Stimulated activated CD4-positive, alpha-beta T cell treated with anti-CD3 and anti-CD28 coated beads, Interleukin-2, amount 100 ng/mL, for 4 hours (primary cell): ENCODE results near the gene ZNF527.
"Not testable (repeated sequence)": the region's sequence is repeated elsewhere in the genome, so short reads cannot be mapped to it uniquely, and the experiment has no call there.

Experiments used
- DNase-seq: peaks from one replicate; pipeline ENCODE4 v3.0.0-alpha.2; 2020; ENCODE audit warnings: low read depth

Gene ZNF527

DNA sequence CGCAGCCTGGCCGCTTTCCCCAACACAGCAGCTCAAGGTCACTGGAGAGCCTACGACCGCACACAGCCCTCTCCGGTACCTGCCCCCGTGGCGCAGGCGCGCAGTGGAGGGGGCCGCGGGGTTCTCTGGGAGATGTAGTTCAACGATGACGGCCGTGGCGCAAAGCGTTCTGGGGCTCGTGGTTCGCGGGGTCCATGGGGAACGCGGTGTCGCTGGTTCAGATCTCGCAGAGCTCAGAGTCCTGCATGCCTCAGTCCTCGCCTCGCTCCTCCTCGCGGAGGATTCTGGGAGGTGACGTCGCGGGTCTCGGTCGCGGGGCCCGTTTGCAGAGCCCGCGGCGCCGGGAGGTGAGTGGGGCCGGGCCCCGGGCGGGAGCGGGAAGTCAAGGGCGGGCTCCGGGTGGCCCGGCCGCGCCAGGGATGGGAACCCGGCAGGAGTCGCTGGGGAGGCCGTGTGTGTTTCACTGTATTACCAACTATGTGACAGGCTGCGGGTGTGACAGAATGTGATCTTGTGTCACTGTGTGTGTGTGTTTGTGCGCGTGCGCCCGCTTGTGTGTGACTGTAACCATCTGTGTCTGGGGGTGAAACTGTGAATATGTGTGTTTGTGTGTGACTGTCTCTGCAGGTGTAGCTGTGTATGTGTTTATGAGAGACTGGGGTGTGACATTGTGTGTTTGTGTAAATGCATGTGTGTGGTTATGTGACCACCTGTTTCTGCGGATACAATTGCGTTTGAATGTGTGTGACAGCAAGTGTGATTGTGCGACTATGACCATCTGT, at the start of gene ZNF527:
ZNF527 (plus strand) TSS at position 220 of the 782 bp plus-strand sequence. CDS start 3,100 bp downstream, outside the sequence.
- DNase-seq: peak; percentile 95

DNA sequence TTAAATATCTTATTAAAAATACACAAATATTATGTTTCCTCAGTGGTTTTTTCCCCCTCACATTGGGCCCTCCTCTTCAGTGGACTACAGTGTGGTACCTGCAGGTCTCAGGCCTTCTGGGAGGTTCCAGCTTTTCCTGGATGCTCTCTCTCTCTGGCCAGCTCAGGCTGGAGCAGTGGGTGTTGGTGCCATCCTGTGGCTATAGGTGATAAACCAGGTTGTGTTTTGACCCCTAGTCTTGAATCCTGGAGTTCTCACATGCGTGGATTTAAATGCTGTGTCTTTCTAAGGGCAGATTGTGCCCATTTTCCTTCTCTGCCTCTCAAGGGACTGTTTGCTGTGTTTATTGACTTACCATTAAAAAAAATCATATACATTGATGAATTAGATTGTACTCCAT, 41.2 kb upstream of the ZNF527 start:
- no peak for DNase-seq

- DNase-seq: no peak
Measured at GRCh38 chr19:37332839-37333238, 38.1 kb upstream of the ZNF527 start.

DNA sequence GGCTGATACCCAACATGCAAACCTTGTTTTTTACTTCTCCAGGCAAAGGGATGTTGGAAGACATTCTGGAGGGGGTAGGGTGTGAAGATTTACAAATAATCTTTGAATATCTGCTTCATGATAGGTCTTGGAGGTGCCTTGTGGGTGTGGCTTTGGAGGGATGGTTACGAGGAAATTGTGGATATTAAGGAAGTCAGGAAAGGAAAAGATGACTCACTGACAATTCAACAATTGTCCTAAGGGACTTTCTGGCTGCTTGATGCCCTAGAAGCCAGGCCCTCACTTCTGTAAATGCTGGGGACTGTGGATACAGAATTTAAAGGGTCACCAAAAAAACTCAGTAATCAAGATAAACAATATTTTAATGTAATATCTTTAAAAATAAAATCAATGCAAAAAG, 37.4 kb upstream of the ZNF527 start:
- DNase-seq: no peak

DNA sequence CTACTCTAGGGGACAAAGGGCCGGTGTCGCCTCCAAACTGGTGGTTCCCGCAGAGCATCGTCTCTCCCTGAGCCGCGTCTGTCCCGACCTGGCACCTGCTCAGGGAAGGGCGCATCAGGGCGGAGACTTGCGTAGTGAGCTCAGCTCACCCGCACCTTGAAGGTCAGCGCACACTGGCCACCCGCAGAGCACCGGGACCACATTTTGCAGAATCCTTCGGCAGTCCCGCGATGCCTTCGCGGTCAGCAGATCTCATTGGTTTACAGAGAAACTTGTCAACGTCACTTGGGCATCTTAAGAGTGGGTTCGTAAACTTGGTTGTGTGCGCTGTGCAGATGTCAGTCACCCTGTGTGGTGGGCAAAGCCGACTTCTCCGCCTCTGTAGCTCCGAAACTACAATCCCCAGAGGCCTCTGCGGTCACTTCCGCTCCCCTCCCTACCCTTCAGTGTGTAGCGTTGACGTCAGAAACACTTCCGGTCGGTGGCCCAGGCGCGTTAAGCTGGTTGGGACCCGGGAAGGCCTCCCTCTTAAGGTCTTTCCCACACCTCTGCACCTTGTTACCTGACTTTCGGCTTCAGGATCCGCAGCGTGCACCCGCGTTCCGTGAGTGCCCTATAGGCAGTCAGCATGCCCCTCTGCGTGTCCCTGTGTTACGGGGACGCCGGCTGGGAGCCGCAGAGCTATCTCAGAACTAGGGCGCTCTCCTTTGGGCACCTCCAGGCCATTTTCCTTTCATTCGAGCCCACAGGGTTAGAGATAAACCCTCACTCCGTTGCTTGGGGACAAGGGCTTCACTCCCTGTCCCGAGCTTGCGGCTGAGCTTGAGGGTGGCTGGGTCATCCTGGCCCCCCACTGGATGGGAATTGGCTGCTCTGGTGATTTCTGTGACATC, 36.5 kb upstream of the ZNF527 start:
- DNase-seq: peak; percentile 81

GRCh38 chr19:37342753-37343152, 28.1 kb upstream of the ZNF527 start:
- DNase-seq: no peak

DNA sequence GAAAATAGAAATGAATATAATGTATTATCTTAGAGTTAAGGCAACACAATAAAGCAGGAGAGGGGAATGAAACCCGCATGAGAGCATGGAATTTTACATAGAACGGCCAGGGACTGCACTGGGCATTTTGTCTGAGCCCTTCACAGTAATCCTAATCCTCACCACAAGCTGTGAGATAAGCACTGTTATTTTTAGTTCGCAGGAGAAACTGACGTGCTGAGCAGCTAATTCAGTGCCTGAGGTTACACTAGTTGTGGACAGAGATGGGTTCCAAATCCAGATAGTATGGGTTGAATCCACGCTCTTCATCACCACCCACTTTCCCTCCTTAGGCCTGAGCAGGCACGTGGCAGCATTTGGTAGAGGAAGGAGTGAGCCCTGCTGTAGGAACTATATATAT, 24.8 kb upstream of the ZNF527 start:
- no peak for DNase-seq

GRCh38 chr19:37348060-37348459, 22.8 kb upstream of the ZNF527 start:
- no peak for DNase-seq

DNA sequence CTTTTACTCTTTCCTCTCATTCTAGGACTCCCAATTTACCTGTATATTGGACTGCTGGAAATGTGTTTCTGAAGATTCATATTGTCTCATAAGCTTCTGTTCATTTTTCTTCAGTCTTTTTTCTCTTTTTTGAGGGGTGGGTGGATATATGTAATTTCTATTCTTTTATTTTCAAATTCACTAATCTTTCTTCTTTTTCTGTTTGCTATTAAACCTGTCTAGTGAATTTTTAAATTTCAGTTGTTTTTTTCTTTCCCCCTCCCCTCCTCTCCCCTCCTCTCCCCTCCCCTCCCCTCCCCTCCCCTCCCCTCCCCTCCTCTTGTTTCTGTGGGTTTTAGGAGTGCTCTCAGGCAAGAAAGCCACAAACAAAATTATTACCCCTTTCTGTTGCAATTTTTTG, 16.9 kb upstream of the ZNF527 start:
- no peak for DNase-seq

GRCh38 chr19:37355901-37356300, 15.0 kb upstream of the ZNF527 start:
- no peak for DNase-seq

DNA sequence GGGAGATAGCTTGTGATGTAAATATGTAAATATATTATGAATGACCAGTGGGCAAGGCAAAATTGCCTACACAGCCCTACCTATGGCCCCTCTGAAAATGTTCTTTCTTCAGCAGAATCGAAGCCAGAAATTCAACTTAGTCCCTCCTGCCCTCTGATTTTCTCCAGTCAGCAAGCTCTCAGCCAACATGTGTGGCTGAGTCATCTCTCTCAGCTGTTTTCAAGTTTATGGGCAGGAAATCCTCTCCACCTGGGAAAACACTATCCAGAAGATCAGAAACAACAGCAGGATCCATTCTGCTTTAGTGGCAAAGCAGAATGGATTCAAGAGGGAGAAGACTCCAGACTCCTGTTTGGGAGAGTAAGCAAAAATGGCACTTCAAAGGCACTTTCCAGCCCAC, 8.9 kb upstream of the ZNF527 start:
- no peak for DNase-seq

GRCh38 chr19:37362733-37363132, 8.2 kb upstream of the ZNF527 start:
- DNase-seq: no peak

DNA sequence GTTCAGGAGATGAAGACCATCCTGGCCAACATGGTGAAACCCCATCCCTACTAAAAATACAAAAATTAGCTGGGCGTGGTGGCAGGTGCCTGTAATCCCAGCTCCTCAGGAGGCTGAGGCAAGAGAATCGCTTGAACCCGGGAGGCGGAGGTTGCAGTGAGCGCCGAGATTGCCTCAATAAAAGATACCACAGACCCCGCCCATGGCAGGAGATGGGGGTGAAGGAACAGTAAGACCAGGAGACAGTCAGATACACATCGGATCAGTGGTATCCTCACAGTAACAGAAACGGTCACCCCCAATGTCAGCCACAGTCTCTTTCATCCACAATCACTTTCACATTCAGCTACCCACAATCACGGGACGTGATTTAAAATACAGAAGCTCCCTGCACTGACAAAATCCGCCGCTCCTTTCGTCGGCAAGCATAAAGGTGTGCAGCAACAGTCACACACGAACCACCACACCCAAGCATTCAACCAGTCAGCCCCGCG, 466 bp upstream of the ZNF527 start:
- not testable (repeated sequence) for DNase-seq

GRCh38 chr19:37389234-37389633, 18.3 kb downstream of the ZNF527 start:
- no peak for DNase-seq

DNA sequence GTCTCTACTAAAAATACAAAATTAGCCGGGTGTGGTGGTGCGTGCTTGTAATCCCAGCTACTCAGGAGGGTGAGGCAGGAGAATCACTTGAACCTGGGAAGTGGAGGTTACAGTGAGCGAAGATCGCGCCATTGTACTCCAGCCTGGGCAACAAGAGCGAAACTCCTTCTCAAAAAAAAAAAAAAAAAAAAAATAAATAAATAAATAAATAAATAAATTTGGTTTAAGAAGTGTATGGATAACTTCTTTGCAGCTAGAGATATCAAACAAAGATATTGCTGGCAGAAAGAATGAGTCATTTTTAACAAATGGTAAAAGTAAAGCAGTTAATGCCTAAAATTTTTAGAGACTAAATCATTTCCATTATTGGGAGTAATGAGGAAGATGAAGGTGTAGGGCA, 20.5 kb downstream of the ZNF527 start:
- DNase-seq: not testable (repeated sequence)

DNA sequence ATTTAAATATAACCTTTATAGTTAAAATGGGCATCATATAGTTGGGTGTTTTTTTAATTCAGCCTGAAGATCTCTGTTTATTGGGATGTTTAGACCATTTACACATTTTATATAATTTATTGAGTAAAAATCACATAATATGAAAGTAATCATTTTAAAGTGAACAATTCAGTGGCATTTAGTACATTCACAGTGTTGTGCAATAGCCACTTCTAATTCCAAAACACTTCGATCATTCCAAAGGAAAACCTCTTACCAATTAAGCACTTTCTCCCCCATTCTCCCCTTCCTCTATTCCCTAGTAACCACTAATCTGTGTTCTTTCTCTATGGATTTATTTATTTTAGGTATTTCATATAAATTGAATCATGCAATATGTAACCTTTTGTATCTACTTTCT, 30.2 kb downstream of the ZNF527 start:
- no peak for DNase-seq

GRCh38 chr19:37403403-37403802, 32.5 kb downstream of the ZNF527 start:
- no peak for DNase-seq

- not testable (repeated sequence) for DNase-seq
Measured at GRCh38 chr19:37406140-37406846, 35.4 kb downstream of the ZNF527 start.

DNA sequence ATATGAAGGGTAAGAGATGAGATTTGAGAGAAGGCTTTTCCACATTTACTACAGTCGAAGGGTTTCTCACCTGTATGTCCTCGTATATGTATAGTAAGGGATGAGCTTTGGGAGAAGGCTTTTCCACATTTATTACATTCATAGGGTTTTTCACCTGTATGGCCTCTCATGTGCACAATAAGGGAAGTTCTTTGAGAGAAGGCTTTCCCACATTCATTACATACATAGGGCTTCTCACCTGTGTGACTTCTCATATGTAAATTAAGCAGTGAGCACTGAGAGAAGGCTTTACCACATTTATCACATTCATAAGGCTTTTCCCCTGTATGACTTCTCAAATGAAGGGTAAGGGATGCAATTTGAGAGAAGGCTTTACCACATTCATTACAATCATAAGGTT, 41.8 kb downstream of the ZNF527 start:
- no peak for DNase-seq

- no peak for DNase-seq
Measured at GRCh38 chr19:37413313-37414084, 42.6 kb downstream of the ZNF527 start.
